SIG-M5 treated with dmso at 0.1 percent for 504 hours (cell line): Measurements from ENCODE around the gene QSOX2.

Experiments used
- DNase-seq: peaks from one replicate; lab custom pipeline; 2025; ENCODE audit not compliant: unreplicated experiment; lab: John Stamatoyannopoulos, UW

QSOX2 gene

GRCh38 chr9:136204838-136205706 is 40.5 kb downstream of the QSOX2 start, which contains the start of gene LHX3:
Gene LHX3, minus strand, starts transcription at chr9:136205128. Its CDS starts 116 bp downstream, at chr9:136205012.
- no peak for DNase-seq

GRCh38 chr9:136204145-136204805 is 41.3 kb downstream of the QSOX2 start:
- no peak for DNase-seq

GRCh38 chr9:136203408-136204144 is 42.0 kb downstream of the QSOX2 start:
- DNase-seq: no peak

DNA sequence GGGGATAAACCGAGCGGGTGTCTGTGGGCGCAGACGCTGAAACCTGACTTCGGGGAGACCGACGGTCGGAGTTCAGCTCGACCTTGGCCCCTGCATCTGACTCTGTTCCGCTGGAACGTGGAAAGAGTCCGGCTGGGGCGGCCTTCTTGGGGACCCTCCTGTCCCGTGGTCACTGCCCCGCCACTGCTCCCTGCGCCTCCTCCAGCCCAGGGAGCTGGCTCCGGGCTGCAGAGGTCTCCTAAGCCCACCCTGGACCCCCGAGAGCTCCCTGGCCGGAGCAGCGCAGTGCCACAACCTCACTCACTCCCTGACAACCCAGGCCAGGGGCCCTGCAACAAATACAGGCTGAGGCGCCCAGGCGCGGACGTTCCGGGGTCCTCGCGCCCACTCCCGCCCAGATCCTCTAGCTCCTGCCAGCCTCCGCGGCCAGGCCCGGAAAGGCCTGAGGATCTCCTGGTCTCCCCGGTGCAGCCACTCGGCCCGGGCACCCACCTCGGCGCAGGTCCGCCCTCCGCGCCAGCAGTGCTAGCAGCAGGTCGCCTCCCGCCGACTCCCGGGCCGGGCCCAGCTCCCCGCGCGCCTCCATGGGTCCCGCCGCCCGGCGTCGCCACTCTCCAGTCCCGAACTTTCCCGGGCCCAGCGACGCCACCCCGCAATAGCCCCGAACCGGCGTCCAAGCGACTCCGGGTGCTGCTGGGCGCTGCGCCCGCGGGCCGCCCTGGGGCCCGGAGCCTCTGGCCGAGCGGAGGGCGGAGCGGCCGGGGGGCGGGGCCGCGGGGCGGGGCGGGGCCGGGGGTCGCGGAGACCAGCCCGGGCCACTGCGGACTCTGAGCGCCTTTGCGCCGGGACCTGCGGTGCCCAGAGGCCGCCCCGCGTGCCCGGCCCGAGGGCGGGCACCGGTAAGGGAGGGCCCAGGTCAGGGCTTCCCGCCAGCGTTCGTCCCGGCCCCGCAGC is 42.9 kb downstream of the QSOX2 start:
- DNase-seq: no peak

DNA sequence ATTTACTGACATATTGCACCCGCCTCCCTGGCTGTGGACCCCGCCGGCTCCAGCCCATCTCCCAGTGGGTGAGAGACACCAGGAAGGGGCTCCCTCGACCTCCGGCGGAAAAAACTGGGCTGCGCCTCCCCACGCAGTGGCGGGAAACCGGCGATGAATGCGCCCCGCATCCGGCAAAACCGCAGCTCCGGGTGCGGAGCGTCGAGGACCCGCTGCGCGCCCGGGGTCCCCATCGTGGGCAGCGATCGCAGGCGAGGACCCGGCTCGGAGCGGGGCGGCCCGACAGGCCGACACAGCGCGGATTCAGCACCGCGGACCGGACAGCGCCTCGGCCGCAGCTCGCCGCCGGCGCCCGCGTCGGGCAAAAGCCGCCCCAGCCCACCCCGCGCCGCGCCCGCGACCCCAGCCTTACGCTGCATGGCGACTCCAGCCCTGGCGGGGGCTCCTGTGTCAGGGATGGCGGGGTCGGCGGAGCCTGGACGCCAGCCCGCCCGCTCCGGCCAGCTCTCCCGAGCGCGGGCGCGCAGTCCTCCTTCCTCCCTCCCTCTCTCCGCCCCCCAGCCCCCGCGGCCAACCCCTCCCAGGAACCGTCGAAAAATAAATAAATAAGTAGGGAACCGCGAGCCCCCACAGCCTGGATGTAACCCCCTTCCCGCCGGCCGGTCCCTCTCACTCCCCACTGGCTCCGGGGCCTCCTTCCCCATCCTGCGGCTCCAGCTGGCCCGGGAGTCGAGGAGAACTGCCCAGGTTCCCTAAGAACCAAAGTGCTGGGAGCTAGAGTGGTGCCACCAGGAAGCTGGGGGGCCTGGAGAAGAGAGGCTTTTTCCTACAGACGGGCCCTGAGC is 43.8 kb downstream of the QSOX2 start:
- no peak for DNase-seq

GRCh38 chr9:136201174-136201573 is 44.4 kb downstream of the QSOX2 start:
- no peak for DNase-seq

DNA sequence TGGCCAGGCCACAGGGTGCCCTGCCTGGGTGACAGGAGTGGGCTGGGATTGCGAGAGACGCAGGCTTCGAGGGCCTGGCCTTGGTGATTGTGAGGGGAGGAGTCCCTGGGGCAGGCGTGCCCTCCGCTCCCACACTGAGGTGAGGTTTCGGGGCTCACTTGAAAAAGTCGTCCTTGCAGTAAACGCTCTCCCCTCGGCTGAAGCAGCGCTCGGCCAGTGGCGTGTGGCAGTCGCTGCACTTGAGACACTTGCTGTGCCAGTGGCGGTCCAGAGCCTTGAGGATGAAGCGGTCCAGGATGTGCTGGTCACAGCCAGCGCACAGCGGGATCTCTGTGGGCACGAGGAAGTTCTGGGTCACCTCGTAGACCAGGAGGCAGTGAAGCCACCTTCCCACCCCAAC is 45.2 kb downstream of the QSOX2 start:
- DNase-seq: no peak

DNA sequence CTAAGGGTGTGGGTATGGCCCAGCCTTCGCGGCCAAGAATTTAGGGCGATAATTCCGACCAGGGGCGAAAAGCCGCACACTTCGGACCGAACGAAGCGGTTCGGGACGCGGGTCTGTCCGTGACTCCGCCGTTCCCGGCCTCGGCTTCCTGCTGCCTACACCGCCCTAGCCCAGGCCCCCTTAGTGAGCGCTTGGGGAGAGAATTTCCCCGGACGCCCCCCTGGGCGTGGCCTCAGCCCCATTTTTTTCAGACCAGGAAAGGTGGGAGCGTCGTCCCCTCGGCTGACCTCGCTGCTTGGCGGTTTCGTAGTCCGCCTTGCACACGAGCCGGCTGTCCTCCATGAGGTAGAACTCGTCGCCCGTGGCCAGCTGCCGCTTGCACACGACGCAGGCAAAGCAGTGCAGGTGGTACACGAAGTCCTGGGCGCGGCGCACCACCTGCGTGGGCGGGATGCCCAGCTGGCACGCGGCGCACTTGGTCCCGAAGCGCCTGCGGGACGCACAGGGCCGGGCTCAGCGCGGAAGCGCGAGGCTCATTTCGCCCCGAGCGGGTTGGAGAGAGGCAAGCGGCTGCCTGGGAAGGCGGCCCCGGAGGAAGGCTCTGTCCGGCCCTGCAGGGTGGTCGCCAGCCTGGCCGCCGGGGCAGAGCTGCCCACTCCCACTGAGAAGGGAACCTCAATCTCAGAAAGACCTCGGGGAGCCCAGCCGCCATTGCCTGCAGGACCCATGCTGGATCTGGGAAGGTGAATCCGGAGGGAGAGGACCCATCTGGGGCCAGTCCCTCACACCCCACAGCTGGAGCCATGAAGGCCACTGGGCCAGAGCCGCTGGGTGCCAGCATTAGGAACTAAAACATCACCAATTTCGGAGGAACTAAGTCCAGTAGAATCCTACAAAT is 46.0 kb downstream of the QSOX2 start:
- no peak for DNase-seq

GRCh38 chr9:136198605-136199083 is 47.0 kb downstream of the QSOX2 start:
- no peak for DNase-seq

- DNase-seq: no peak
Measured at GRCh38 chr9:136197930-136198604, 47.5 kb downstream of the QSOX2 start.

GRCh38 chr9:136197084-136197875 is 48.3 kb downstream of the QSOX2 start:
- DNase-seq: no peak

- DNase-seq: no peak
Measured at GRCh38 chr9:136196404-136197083, 49.1 kb downstream of the QSOX2 start.

- DNase-seq: no peak
Measured at GRCh38 chr9:136194540-136194939, 51.1 kb downstream of the QSOX2 start.

- DNase-seq: no peak
Measured at GRCh38 chr9:136193891-136194279, 51.7 kb downstream of the QSOX2 start.

DNA sequence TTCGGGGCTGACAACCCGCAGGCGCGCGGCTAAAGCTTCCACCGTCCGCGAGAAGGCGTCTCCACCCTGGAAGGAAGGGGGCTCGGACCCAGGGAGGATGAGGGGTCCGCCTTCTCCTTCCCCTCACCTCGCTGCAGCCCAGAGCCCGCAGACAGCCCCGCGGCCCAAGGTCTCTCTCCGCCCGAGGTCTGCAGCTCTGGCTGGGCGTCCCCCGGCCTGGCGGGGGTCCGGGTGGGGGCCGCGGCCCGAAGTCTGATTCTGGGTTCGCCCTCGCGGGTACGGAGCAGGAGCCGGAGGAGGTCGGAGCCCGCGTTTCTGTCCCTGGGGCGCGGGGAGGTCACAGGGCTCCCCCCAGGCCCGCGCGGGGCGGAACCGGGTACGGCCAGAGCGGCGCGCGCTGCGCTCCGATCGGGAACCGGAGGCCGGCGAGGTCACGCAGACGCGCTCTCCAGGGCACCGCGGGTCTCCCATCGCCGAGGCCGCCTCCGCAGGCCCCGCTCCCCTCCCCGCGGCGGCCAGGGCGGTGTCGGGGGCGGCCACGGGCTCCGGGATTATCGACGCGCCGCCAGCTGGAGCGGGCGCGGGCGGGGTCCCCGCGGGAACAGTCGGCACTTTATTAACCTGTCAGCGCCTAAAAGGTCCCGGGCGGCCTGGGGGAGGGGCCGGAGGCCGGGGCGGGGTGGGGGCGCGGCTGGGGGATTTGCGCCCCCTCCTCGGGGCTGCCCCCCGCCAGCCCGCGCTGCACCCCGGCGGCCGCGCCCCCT is 52.3 kb downstream of the QSOX2 start:
- DNase-seq: no peak
